Activated CD4-positive, alpha-beta T cell treated with anti-CD3 and anti-CD28 coated beads, Interleukin-2, amount 50 U/mL, for 48 hours (primary cell): ENCODE results near the gene TUBB3.
"Not testable (repeated sequence)": the region's sequence is repeated elsewhere in the genome, so short reads cannot be mapped to it uniquely, and the experiment has no call there.

ENCODE experiments used
- DNase-seq, 2 experiments: peaks; one replicate each; pipeline ENCODE4 v3.0.0-alpha.2; 2020

Gene TUBB3

DNA sequence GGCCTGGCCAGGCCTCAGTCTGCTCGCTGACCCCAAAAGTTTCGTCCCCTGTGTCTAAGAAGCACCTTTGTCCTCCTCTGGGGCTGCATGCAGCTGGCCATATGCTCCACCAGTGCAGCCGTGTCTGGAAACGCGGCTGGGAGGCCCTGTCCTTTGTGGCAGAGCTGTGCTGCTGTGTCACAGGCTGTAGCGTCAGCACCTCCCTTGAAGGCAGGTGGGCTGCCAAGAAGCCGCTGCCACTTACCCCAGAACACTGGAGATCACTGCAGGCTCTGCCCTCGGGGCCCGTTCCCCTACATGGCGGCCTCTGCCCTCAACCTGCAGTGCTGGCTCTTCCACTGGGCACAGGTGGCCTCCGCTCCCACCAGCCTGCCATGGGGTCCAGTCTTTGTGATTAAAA lies 20.2 kb upstream of the TUBB3 start:
- DNase-seq, result no peak

DNA sequence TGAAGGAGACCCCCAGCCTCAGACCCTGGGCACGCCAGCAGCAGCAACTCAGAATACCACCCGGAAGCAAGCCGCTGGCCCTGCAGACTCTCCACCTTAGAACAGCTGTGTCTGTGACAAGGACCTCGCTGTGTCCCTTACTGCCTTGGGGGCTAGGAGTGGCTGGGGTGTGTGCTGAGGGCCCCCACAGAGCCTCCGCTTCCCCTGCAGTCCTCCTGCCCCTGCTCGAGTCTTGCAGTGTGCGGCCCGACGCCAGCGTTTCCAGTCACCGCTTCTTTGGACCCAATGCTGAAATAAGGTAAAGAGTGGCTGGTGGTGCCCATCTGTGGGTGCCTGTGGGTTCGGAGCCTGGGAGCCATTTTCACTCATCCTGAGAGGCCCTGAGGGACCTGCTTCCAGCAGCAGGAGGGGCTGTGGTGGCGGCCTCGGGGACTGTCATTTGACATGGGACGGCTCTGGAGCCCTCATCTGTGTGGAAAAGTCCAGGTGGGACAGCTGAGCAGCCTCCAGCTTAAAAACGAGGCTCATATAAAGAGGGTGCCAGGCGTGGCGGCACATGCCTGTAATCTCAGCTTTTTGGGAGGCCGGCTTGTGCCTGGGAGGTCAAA lies 19.1 kb upstream of the TUBB3 start:
- no peak for DNase-seq

DNA sequence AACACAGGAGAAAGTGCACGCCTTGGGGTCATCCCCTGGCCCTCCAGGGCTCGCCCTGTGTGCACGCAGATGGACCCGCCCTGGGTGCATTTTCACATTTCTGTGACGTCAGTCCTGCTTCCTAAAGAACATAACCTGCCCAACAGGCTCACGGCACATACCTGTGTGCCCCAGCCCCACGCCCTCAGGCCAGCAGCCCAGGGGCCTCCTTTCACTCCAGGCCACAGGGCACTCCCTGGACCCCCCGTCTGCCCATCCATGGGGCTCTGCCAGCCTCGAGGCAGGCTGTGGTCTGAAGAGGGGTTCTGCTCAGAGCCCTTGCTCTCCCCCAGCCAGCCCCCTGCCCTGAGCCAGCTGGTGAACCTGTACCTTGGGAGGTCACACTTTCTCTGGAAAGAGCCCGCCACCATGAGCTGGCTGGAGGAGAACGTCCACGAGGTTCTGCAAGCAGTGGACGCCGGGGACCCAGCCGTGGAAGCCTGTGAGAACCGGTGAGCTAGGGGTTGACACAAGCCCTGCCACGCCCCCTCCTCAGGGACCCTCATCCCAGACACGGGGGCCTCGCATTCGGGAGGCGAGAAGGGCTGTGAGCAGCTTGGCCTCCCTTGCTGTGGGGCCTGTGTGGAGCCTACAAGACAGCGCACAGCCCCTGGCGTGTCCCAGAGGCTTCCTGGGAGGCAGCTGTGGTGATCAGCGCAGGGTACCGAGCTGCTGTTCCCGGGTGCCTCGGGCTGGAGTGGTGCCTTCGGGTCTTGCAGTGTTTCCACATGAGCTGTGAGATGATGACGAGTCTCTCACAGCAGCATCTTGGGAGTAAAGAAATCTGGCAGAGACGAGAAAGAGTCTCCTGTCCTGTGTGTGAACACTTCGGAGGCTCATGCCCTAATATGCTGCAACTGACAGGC lies 18.3 kb upstream of the TUBB3 start:
- DNase-seq, result no peak

DNA sequence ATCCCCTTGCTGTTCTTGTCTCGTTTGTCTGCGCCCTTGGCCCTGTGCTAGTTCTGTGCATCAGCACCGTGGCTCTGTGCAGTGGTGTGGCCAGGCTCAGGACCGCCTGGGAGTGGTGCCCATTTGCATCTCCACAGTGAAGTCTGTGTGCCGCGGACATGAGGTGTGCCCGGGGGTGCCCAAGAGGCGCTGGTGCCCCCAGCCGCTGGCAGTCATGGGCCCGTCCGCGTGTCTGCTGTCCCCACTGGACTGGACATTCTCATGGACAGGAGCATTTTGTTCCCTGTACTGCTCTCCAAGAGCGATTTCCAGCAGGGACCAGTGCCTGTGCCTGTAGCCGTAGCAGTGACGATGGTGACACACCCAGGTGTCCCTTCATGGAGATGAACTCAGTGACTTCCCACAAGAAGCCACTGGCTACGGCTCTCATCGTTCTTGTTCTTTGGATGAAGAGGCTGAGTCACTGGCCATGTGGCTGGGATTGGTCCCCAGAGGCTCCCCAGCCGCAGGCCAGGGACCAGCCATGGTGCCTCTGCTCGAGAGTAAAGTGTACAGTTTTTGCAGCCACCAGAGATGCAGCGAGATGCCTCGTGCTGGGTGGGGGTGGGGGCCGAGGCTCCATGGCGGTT lies 17.5 kb upstream of the TUBB3 start:
- no peak for DNase-seq

DNA sequence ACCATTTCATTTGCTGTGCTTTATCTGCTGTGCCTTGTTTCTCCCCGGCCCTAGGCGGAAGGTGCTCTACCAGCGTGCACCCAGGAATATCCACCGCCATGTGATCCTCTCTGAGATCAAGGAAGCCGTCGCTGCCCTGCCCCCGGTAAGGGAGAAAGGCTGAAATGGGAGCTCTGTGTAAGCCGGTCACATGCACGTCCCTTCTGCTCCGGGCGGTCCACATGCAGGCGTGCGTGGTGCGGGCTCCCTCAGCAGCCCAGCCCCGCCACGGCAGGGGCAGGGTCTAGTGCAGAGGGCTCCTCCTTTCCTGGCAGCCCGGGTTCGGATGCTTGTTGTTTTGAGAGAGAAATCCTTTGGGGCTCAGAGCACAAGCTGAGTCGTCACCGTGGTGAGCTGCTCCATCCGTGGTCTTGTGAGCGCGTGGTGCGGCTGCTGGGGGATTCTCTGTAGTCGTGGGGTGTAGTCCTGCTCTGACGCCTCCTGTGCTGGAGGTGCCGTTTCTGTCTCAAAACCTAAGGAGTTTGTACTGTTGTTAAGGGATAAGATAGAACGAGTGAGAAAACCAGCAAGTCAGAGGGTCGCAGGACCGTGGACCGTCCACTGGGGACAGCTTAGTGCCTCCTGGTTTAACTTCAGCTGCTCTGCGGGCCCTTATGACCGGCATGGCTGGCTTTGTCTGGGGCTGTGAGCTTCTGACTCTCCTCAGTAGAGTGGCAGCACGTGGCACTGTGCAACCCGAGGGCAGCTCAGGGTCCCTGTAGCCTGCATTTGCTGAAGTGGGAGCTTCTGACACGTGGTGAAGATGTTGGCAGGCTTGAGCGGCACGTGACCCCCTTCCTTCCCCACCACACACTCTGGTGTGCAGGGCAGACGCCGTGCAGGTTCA lies 16.8 kb upstream of the TUBB3 start:
- DNase-seq, result no peak

DNA sequence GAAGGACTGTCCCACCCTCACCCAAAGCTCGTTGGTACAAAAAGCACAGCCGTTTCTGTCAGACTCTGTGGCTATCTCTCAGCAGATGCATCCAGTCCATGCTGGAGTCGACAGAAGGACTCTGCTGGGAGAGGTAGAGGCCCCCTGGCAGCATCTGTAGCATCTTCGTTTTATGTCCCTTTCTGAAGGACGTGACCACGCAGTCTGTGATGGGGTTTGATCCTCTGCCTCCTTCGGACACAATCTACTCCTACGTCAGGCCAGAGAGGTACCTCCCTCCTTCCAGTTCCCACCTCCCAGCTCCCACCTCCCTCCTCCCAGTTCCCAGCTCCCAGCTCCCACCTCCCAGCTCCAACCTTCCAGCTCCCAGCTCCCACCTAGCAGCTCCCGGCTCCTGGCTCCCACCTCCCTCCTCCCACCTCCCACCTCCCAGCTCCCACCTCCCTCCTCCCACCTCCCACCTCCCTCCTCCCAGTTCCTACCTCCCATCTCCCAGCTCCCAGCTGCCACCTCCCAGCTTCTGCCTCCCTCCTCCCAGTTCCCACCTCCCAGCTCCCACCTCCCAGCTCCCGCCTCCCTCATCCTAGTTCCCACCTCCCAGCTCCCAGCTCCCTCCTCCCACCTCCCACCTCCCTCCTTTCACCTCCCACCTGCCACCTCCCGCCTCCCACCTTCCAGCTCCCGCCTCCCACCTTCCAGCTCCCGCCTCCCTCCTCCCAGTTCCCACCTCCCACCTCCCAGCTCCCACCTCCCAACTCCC lies 15.9 kb upstream of the TUBB3 start:
- DNase-seq, result no peak

DNA sequence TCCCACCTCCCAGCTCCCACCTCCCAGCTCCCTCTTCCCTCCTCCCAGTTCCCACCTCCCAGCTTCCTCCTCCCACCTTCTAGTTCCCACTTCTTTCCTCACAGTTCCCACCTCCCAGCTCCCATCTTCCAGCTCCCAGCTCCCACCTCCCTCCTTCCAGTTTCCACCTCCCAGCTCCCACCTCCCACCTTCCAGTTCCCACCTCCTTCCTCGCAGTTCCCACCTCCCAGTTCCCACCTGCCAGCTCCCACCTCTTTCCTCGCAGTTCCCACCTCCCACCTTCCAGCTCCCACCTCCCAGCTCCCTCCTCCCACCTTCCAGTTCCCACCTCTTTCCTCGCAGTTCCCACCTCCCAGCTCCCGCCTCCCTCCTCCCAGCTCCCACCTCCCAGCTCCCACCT lies 14.9 kb upstream of the TUBB3 start:
- DNase-seq, result no peak

DNA sequence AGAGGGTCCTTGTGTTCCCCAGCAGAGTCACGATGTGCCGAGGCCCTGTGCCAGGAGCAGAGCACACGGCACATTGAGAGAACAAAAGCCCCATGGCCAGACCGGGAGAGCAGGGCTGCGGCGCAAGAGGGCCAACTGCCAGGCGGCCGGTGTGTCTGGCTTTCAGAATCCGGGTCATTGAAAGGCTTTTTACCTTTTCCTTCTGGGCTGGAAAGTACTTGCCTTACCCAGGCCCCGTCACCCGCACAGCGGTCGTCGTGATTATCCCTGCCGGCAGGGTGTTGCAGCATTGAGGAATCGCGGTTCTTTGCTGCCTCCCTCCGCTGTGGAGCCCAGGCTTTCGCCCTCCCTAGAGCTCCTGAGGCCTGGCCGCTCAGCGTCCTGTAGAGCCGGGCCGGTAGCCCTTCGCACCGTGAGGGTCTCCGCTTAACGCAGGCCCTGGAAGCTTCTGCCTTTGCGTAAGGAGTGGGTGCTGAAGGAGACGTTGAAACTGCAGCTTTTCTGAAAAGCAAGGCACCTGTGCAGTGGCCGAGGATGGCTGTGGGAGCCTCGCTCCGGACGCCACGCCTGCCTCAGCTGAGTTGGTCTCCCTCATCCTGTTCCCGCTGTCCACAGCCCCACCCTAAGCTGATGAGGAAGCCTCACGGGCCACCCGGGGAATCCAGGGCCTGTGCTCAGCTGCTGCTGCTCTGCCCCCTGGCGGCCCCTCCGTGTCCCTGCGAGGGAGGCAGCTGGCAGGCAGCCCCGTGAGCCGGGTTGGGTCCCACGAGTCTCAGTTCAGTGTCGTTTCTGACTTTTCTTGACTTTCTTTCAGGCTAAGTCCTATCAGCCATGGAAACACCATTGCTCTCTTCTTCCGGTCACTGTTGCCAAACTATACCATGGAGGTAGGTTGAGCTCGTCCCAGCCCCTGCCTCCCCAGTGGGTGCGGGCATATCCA lies 13.1 kb upstream of the TUBB3 start:
- DNase-seq, result peak; percentile 76 to 77

DNA sequence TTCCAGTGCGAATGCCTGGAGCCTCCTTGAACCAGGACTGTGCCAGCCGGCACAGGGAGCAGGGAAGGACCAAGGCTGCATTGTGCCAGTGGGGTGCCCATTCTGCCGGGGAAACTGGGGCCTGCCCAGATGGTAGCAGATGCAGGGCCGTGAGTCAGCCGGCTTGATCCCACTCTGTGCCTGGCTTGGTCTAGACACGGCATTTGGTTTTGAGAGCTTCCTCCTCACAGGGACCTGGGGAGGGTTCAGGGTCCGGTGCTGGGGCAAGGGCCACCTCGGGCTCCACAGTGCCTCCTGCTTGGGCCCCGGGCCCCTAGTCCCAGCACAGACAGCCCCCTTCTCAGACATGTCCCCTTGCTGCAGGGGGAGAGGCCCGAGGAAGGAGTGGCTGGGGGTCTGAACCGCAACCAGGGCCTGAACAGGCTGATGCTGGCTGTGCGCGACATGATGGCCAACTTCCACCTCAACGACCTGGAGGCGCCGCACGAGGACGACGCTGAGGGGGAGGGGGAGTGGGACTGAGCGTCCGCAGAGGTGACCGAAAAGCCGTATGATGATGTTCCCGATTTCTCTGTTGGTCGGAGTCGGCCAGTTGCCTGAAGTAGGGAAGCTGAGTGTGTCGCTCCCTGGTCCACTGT lies 12.3 kb upstream of the TUBB3 start:
- no peak for DNase-seq

DNA sequence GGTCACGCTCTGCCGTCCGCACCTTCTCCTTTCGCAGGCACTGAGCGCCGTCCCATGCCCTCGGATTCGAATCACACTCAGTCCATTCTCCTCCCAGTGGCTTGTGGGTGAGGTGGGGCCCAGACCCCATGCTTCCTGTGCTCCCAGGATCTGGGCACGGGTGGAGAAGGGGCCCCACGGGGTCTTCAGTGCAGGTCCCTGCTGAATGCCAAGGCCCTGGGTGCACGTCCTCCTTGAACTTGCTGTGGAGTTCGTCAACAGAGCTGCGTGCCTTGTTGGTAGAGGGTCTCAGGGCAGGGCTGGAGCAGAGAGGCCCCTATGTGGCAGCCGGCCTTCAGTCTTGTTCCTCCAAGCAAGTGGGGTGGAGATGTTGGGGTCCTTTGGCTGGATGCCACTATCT lies 11.8 kb upstream of the TUBB3 start:
- no peak for DNase-seq

DNA sequence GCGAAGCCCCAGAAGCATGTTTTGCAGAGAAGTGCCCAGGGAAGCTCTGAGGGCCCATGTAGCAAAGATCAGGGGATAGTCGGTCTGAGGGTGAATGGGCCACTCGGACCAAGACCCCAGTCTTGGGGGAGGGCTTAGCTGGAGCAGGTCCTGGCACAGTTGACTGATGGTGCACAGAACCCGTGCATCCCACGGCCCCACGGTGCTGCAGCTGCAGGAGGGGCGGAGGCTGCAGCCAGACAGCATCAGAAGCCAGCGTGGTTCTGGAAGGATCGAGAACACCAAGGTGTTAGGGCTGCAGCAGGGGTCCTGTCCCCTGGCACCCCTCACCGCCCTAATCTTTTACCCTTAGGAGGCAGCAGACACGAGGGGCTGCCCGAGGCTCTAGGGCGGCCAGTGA lies 11.0 kb upstream of the TUBB3 start:
- DNase-seq, result no peak

DNA sequence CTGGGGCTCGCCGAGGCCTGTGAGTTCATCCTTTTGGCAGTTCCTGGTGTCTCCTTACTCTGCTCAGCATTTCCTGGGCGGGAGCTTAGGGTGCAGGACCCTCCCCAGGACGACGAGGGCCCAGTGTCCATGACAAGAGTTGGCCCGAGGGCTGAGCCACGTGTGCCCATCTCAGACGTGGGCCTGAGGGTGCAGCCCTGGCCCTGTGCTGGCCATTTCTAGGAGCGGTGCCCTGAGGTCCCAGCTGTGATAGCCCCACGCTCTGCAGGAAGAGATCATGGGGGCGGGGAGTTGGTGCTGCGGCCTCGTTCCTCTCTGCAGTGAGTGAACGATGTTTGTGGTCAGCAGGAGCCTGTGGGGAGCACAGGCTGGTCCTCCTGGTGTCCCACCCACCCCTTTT lies 10.5 kb upstream of the TUBB3 start:
- DNase-seq, result no peak

DNA sequence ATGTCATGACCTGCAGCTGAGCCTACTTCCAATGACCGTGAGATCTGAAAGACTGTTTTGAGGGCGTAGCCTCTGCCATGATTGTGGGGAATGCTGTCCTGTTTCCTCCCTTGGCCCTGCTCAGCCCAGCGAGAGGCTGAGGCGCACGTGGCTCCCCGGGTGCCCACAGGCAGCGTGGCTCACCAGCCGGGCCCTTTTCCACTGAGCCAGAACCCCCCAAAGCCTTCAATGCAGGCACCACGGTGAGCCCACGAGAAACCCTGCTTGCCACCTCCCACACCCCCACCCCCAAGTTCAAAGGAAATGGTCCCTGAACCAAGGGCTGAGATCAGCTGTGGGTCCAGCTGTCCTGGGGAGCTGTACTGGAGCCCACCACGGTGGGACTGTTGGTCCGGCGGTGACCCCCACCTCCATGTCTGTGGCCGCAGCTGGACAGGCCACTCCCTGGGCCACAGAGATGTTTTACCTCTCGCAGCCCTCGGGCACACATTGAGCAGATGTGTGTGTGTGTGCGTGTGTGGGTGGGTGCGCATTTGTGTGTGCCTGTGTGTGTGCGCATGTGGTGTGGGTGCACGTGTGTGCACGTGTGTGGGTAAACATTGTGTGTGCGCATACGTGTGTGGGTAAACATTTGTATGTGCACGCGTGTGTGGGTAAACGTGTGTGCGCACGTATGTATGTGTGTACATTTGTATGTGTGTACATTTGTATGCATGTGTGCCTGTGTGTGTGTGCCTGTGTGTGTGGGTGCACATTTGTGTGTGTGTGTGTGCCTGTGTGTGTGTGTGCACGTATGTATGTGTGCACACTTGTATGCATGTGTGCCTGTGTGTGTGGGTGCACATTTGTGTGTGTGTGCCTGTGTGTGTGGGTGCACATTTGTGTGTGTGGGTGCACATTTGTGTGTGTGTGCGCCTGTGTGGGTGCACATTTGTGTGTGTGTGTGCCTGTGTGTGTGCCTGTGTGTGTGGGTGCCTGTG lies 9.4 kb upstream of the TUBB3 start:
- no peak for DNase-seq

DNA sequence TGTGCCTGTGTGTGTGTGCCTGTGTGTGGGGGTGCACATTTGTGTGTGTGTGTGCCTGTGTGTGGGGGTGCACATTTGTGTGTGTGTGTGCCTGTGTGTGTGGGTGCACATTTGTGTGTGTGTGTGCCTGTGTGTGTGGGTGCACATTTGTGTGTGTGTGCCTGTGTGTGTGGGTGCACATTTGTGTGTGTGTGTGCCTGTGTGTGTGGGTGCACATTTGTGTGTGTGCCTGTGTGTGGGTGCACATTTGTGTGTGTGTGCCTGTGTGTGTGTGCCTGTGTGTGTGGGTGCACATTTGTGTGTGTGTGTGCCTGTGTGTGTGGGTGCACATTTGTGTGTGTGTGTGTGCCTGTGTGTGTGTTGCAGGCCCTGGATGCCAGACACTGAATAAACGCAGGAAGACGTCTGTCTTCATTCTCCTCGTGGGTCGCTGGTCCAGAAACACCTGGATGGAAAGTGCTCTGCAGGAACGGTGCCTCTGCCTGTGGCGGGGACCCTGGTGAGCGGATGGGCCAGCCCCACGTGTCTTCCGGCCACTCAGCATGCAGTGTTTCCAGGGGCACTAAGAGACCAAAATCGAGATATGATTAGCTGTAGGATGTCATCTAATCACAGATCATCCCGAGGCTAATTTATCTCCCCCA lies 8.4 kb upstream of the TUBB3 start:
- DNase-seq, result not testable (repeated sequence)

DNA sequence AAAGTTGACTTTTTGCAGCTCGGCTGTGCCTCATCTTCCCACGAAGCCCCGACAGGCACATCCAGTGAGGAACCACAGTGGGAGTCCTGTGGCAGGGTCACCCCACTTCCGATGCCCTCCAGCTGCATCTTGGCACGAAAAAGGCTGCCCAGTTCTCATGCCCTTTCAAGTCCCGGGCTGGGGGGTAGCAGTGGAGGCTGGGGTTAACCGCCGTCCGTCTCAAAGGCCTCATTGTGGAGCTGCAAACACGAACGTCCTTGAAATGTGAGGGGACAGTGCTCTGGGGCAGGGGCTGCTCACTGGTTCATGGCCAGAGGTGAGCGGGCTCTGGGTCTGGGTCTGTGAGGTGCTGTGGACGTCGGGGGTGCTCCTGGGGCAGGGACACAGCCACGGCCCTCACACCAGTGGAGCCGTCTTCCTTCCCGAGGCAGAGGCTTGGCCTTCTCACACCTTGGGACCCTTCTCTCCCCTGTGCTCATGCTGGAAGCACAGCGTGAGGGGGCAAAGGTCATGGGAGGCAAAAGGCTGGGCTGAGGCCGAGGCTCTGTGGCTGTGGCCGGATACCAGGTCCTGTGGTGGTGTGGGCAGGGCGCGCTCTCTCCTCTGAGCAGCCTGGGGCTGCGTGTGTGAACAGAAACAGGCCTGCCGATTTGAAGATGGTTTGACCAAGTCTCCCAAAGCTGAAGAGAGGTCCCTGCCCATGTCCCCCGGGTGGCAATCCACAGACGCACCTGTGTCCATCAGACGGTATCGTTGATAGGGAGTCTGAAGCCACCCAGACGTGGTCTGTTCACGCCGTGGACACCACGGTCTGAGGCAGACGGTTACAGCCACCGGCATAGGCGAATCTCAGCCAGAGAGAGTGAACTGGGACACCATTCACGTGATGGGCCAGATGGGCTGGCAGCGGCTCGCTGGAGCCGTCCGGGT lies 7.6 kb upstream of the TUBB3 start:
- no peak for DNase-seq

DNA sequence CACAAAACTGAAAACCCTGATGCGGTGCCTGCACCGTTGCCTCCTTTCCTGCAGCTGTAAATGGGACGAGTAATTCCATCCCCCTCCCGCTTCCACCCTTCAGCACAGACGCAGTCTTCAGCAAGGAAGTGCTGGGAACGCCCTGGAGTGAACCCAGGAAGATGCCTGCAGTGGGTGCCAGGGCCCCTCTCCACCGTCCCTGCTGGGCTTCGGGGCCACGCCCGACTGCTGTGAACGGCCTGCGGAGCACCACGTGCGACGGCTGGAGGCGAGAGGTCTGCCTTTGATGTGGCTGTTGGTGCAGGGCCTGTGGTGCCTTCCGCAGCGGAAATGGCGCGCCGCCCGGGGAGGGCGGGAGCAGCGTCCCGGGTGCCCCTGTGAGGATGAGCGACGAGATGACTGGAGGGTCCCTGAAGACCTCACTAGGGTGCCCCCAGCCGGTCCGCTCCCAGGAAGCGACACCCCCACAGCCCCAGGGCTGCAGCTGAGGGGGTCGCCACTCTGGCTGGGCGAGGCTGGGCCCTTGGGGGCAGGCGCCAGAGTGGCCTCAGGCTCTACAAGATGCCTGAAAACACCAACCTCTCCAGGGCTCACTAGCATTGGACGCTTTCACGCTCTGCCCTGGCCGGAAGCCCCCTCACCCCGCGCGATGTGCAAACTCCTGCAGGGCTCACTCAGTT lies 5.2 kb upstream of the TUBB3 start:
- peak; percentile 81 to 85 for DNase-seq
